H1 (cell line): ENCODE results near the gene DIP2B. TPM values are rescaled to one million over a fixed set of nuclear protein-coding genes. Genes with fewer than 3 reads are reported as not detected.

Experiments
- CTCF ChIA-PET: fragments of 300-600 bp; sonication (Branson Sonifier 250); formaldehyde crosslinking; loops from one replicate; lab custom pipeline; 2021; ENCODE audit not compliant: partially characterized antibody; lab: Charles Lee
- POLR2A ChIA-PET: fragments of 300-600 bp; sonication (Branson Sonifier 250); formaldehyde crosslinking; loops from one replicate; lab custom pipeline; 2021; ENCODE audit warnings: inconsistent platforms; ENCODE audit not compliant: partially characterized antibody; lab: Charles Lee
- DNase-seq, 2 experiments: peaks; one replicate each; pipeline versions ENCODE4 v3.0.0 to v3.0.0-alpha.2; 2010 to 2022; ENCODE audit warnings: low spot score in 2 of 2, low read depth in 1 of 2, mixed read lengths in 1 of 2
- FAIRE-seq: peaks from 2 replicates; lab custom pipeline; 2011; peaks lifted over from hg19 to GRCh38; lab: Jason Lieb, UNC
- H2AFZ ChIP-seq: 2 replicates; pipeline ENCODE4 v1.8.1; 2012; ENCODE audit warnings: low read length, inconsistent platforms
- H2AK5ac ChIP-seq: 2 replicates; pipeline ENCODE4 v1.6.1; 2013; ENCODE audit warnings: low read depth, low read length
- H2BK120ac ChIP-seq: replicated peaks from 2 replicates; pipeline ENCODE3; 2013; ENCODE audit warnings: low read depth, low read length, inconsistent platforms
- H2BK12ac ChIP-seq: 2 replicates; pipeline ENCODE4 v1.6.1; 2013; ENCODE audit warnings: low read depth, low read length
- H2BK15ac ChIP-seq: 2 replicates; pipeline ENCODE4 v1.6.1; 2013; ENCODE audit warnings: low read length
- H2BK20ac ChIP-seq: 2 replicates; pipeline ENCODE4 v1.6.1; 2013; ENCODE audit warnings: low read length
- H2BK5ac ChIP-seq: 2 replicates; pipeline ENCODE4 v1.6.1; 2013; ENCODE audit warnings: low read depth, low read length
- H3K14ac ChIP-seq: 2 replicates; pipeline ENCODE4 v1.6.1; 2013; ENCODE audit warnings: inconsistent platforms; ENCODE audit not compliant: insufficient read length
- H3K18ac ChIP-seq: 2 replicates; pipeline ENCODE4 v1.6.1; 2013; ENCODE audit warnings: low read length; ENCODE audit errors: extremely low read depth
- H3K23ac ChIP-seq: 2 replicates; pipeline ENCODE4 v1.6.1; 2013; ENCODE audit warnings: inconsistent platforms; ENCODE audit not compliant: insufficient read length
- H3K23me2 ChIP-seq: 2 replicates; pipeline ENCODE4 v1.6.1; 2013; ENCODE audit warnings: low read depth, low read length
- H3K27ac ChIP-seq: 2 replicates; pipeline ENCODE4 v1.6.1; 2011; ENCODE audit warnings: low read depth, low read length, inconsistent platforms
- H3K27me3 ChIP-seq, 4 experiments: replicated peaks in 1 of 4; 1 replicate in 1 of 4; 2 replicates in 3 of 4; pipeline versions ENCODE4 v1.6.1 to v1.8.1; 2011 to 2013; ENCODE audit warnings: low read length in 3 of 4, mild to moderate bottlenecking in 3 of 4, inconsistent platforms in 2 of 4, mixed read lengths in 2 of 4, moderate library complexity in 1 of 4; ENCODE audit not compliant: control insufficient read depth in 3 of 4, insufficient read depth in 3 of 4; ENCODE audit errors: extremely low read depth in 1 of 4
- H3K36me3 ChIP-seq, 4 experiments: 2 replicates each; pipeline versions ENCODE4 v1.6.1 to v1.8.1; 2011 to 2013; ENCODE audit warnings: mild to moderate bottlenecking in 4 of 4, low read length in 3 of 4, moderate library complexity in 2 of 4, control low read depth in 1 of 4, inconsistent platforms in 1 of 4; ENCODE audit not compliant: insufficient read depth in 4 of 4, control insufficient read depth in 2 of 4
- H3K4ac ChIP-seq: replicated peaks from 2 replicates; pipeline ENCODE3; 2013; ENCODE audit warnings: low read length, low read depth, mixed read lengths, inconsistent platforms; ENCODE audit not compliant: insufficient read length
- H3K4me1 ChIP-seq, 4 experiments: replicated peaks in 1 of 4; 1 replicate in 1 of 4; 2 replicates in 3 of 4; pipeline versions ENCODE4 v1.6.1 to v1.8.1; 2011 to 2013; ENCODE audit warnings: low read length in 3 of 4, inconsistent platforms in 2 of 4, mixed read lengths in 1 of 4; ENCODE audit not compliant: insufficient read depth in 4 of 4, control insufficient read depth in 3 of 4
- H3K4me2 ChIP-seq, 2 experiments: 2 replicates each; pipeline versions ENCODE4 v1.6.1 to v1.8.1; 2011 to 2013; ENCODE audit warnings: low read depth in 2 of 2, low read length in 2 of 2, control low read depth in 1 of 2, inconsistent platforms in 1 of 2, mild to moderate bottlenecking in 1 of 2; ENCODE audit not compliant: insufficient read depth in 1 of 2
- H3K4me3 ChIP-seq, 4 experiments: fragments of 200-600, 300-600 bp in 1 of 4; sonication (generic), shearing (Covaris generic), sonication (Bioruptor Twin) in 1 of 4; 2 replicates each; pipeline versions ENCODE4 v1.5.1 to v1.8.1; 2011 to 2016; ENCODE audit warnings: low read length in 4 of 4, low read depth in 3 of 4, control low read depth in 2 of 4, inconsistent platforms in 2 of 4, mild to moderate bottlenecking in 2 of 4, mixed read lengths in 1 of 4, moderate library complexity in 1 of 4; ENCODE audit not compliant: insufficient read depth in 2 of 4; ENCODE audit errors: extremely low read depth in 1 of 4
- H3K56ac ChIP-seq: replicated peaks from 2 replicates; pipeline ENCODE3; 2013; ENCODE audit warnings: low read depth, mild to moderate bottlenecking, mixed read lengths, low read length, inconsistent platforms; ENCODE audit not compliant: insufficient read length
- H3K79me1 ChIP-seq: 2 replicates; pipeline ENCODE4 v1.6.1; 2013; ENCODE audit warnings: low read depth, low read length, control low read depth
- H3K79me2 ChIP-seq, 2 experiments: 2 replicates each; pipeline versions ENCODE4 v1.6.1 to v1.8.1; 2012 to 2013; ENCODE audit warnings: low read length in 2 of 2, mild to moderate bottlenecking in 2 of 2, inconsistent platforms in 1 of 2; ENCODE audit not compliant: insufficient read depth in 2 of 2, control insufficient read depth in 1 of 2
- H3K9ac ChIP-seq, 4 experiments: replicated peaks in 1 of 4; 1 replicate in 1 of 4; 2 replicates in 3 of 4; pipeline versions ENCODE4 v1.6.1 to v1.8.1; 2011 to 2013; ENCODE audit warnings: low read depth in 3 of 4, low read length in 3 of 4, control low read depth in 2 of 4, mild to moderate bottlenecking in 2 of 4, moderate library complexity in 2 of 4, inconsistent platforms in 1 of 4; ENCODE audit errors: extremely low read depth in 1 of 4
- H3K9me3 ChIP-seq, 2 experiments: 2 replicates each; pipeline versions ENCODE4 v1.6.1 to v1.8.1; 2012 to 2013; ENCODE audit warnings: mild to moderate bottlenecking in 2 of 2, moderate library complexity in 2 of 2, control low read depth in 1 of 2, inconsistent platforms in 1 of 2, low read depth in 1 of 2, low read length in 1 of 2, mixed read lengths in 1 of 2; ENCODE audit not compliant: insufficient read depth in 2 of 2
- H4K20me1 ChIP-seq, 2 experiments: replicated peaks in 1 of 2; 2 replicates each; pipeline versions ENCODE3 to v1.8.1; 2011 to 2013; ENCODE audit warnings: inconsistent platforms in 2 of 2, low read length in 2 of 2, mild to moderate bottlenecking in 1 of 2; ENCODE audit not compliant: insufficient read depth in 2 of 2, control insufficient read depth in 1 of 2
- H4K5ac ChIP-seq: 2 replicates; pipeline ENCODE4 v1.6.1; 2013; ENCODE audit warnings: low read length, low read depth, mixed read lengths, inconsistent platforms; ENCODE audit not compliant: insufficient read length
- H4K8ac ChIP-seq: 2 replicates; pipeline ENCODE4 v1.8.0; 2013; ENCODE audit warnings: mild to moderate bottlenecking, moderate library complexity, low read length, inconsistent platforms; ENCODE audit not compliant: insufficient read depth; ENCODE audit errors: extremely low read depth
- H4K91ac ChIP-seq: replicated peaks from 2 replicates; pipeline ENCODE3; 2013; ENCODE audit warnings: low read length, mixed read lengths, inconsistent platforms; ENCODE audit not compliant: insufficient read length
- CBX8 ChIP-seq: fragments of 300-800, 300-1000 bp; sonication (generic); IDR thresholded peaks from 2 replicates; pipeline ENCODE4 v1.7.1; 2016; ENCODE audit warnings: low read depth, low read length, borderline replicate concordance
- MAFK ChIP-seq: IDR thresholded peaks from 2 replicates; pipeline ENCODE4 v1.6.1; 2012; ENCODE audit warnings: low read depth, mild to moderate bottlenecking, improper control_type of control experiment, low read length
- SIN3A ChIP-seq, 2 experiments: IDR thresholded peaks in 1 of 2; conservative IDR thresholded peaks in 1 of 2; 2 replicates each; pipeline ENCODE4 v1.6.1; 2011 to 2012; ENCODE audit warnings: low read length in 2 of 2, improper control_type of control experiment in 1 of 2, low read depth in 1 of 2, mild to moderate bottlenecking in 1 of 2
- USF2 ChIP-seq: IDR thresholded peaks from 2 replicates; pipeline ENCODE4 v1.6.1; 2011; ENCODE audit warnings: low read length, improper control_type of control experiment
- WGBS, 2 experiments: shearing (Covaris generic) in 1 of 2; methylation state at CpG; one replicate each; pipeline versions ENCODE4 v1.1.6 to v1.1.7; 2013 to 2015; ENCODE audit warnings: low lambda C conversion rate in 2 of 2, mixed read lengths in 2 of 2, inconsistent platforms in 1 of 2, low coverage in 1 of 2, missing lambda C conversion rate in 1 of 2; ENCODE audit not compliant: insufficient replicate concordance in 2 of 2, insufficient coverage in 1 of 2, insufficient read length in 1 of 2; ENCODE audit errors: extremely low coverage in 1 of 2, missing lambda C conversion rate in 1 of 2; 5-methylcytosine and 5-hydroxymethylcytosine counted together
- polyA plus RNA-seq, 7 experiments: library from polyadenylated mRNA; depleted of rRNA in 3 of 7; stranded (reverse) in 5 of 7; unstranded in 2 of 7; fragments of >200 nt in 5 of 7; fragments of 200-250 nt in 2 of 7; gene quantifications; 1 replicate in 5 of 7; 2 replicates in 1 of 7; 4 replicates in 1 of 7; pipeline versions ENCODE4 v1.2.1 to v1.2.3, GENCODE V29; 2011 to 2013; ENCODE audit warnings: missing spikeins in 2 of 7, mixed read lengths in 2 of 7
- total RNA-seq: library from RNA; stranded (reverse); fragmentation: NEBNext Ultra II Directional; extraction: Animal tissue kit (Norgen Biotek cat#: 25700); gene quantifications from 2 replicates; pipeline ENCODE4 v1.2.1, GENCODE V29; 2021
- TF ChIP-seq, protein P1 (sequence below), 3 experiments: IDR thresholded peaks; 1 replicate in 2 of 3; 2 replicates in 1 of 3; pipeline versions ENCODE4 v1.5.1 to v1.6.1; 2011; ENCODE audit warnings: low read length in 3 of 3, mild to moderate bottlenecking in 3 of 3, inconsistent platforms in 2 of 3, low read depth in 1 of 3, moderate library complexity in 1 of 3; ENCODE audit not compliant: insufficient read depth in 1 of 3; ENCODE audit errors: control extremely low read depth in 1 of 3
- TF ChIP-seq, protein P2 (sequence below): IDR thresholded peaks from 2 replicates; pipeline ENCODE4 v1.6.1; 2012; ENCODE audit warnings: inconsistent platforms

Gene DIP2B
- total and polyA plus RNA-seq, 2 of the 8 experiments (the other 6 are each of a cell fraction or from before 2014, with no cell fraction given) = 11.1 to 29.6 TPM

- no peak overlapping the region for H2BK120ac ChIP-seq
- no peak for FAIRE-seq
- 89% methylated on average over 7 of the region's 7 CpGs; no CpG with 5 or more reads in 1 of the 2 experiments for WGBS, 2 experiments
- TF ChIP-seq, protein P1, sequence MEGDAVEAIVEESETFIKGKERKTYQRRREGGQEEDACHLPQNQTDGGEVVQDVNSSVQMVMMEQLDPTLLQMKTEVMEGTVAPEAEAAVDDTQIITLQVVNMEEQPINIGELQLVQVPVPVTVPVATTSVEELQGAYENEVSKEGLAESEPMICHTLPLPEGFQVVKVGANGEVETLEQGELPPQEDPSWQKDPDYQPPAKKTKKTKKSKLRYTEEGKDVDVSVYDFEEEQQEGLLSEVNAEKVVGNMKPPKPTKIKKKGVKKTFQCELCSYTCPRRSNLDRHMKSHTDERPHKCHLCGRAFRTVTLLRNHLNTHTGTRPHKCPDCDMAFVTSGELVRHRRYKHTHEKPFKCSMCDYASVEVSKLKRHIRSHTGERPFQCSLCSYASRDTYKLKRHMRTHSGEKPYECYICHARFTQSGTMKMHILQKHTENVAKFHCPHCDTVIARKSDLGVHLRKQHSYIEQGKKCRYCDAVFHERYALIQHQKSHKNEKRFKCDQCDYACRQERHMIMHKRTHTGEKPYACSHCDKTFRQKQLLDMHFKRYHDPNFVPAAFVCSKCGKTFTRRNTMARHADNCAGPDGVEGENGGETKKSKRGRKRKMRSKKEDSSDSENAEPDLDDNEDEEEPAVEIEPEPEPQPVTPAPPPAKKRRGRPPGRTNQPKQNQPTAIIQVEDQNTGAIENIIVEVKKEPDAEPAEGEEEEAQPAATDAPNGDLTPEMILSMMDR (IDR thresholded peaks at IDR 0.05; ENCODE audit: control extremely low read depth in 1 of 3, insufficient read depth in 1 of 3, low read depth in 1 of 3, low read length in 3 of 3) = no peak
- TF ChIP-seq, protein P2, sequence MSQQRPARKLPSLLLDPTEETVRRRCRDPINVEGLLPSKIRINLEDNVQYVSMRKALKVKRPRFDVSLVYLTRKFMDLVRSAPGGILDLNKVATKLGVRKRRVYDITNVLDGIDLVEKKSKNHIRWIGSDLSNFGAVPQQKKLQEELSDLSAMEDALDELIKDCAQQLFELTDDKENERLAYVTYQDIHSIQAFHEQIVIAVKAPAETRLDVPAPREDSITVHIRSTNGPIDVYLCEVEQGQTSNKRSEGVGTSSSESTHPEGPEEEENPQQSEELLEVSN = no peak
- TF ChIP-seq USF2 (no peak), SIN3A (conservative IDR thresholded peaks at IDR 0.05 in 1 of 2, IDR thresholded peaks at IDR 0.05 in 1 of 2; ENCODE audit: low read depth in 1 of 2, low read length in 2 of 2) (no peak), CBX8 (no peak), MAFK (no peak)
Measured at GRCh38 chr12:50599366-50600095, 94.7 kb downstream of the DIP2B start.

More at GRCh38 chr12:50599366-50600095, 94.7 kb downstream of the DIP2B start:
- H3K4me3 ChIP-seq = no peak overlapping the region
- no peak overlapping the region for H2AK5ac ChIP-seq
- H3K23me2 ChIP-seq = no peaks in the 10 kb centered on the region
- H3K9ac ChIP-seq = no peak overlapping the region
- H3K36me3 ChIP-seq = no peaks in the 10 kb centered on the region
- no peak overlapping the region for H4K91ac ChIP-seq
- ChIA-PET CTCF (interaction anchor here (0.7 to 1.6 kb wide), 7 partner anchors 10 to 95 kb away, joined by 3 to 6 read pairs (median 4); partner anchors contain the start of gene DIP2B), POLR2A (interaction anchor here (0.6 to 1.2 kb wide), 5 partner anchors 22 to 198 kb away, joined by 3 read pairs; no protein-coding TSS in a partner anchor)
- H2BK15ac ChIP-seq = no peak overlapping the region
- H3K18ac ChIP-seq = no peak overlapping the region; the same call in 1 of the 2 replicates
- no peak for DNase-seq
- no peak overlapping the region for H3K23ac ChIP-seq
- peaks cover 0 to 3% of the 10 kb centered on the region in 2 experiments; a peak in 1 of 4 replicates for H3K9me3 ChIP-seq
- no peak overlapping the region for H3K4ac ChIP-seq
- H3K27ac ChIP-seq = no peak overlapping the region
- H2BK5ac ChIP-seq = no peak overlapping the region
- no peak overlapping the region for H4K5ac ChIP-seq
- H2AFZ ChIP-seq = no peak overlapping the region
- H4K20me1 ChIP-seq = no peaks in the 10 kb centered on the region
- no peak overlapping the region for H4K8ac ChIP-seq
- H2BK12ac ChIP-seq = no peak overlapping the region
- H3K4me2 ChIP-seq = no peak overlapping the region
- H3K79me2 ChIP-seq = peaks cover 0 to 37% of the 10 kb centered on the region in 2 experiments; a peak in 2 of 4 replicates
- H3K79me1 ChIP-seq = no peaks in the 10 kb centered on the region; the same call in 1 of the 2 replicates
- H3K56ac ChIP-seq = no peak overlapping the region
- peaks cover 0 to 4% (median 0%) of the 10 kb centered on the region in 4 experiments; a peak in 3 of 7 replicates for H3K4me1 ChIP-seq
- no peak overlapping the region for H2BK20ac ChIP-seq
- no peak overlapping the region for H3K14ac ChIP-seq
- no peaks in the 10 kb centered on the region for H3K27me3 ChIP-seq
